Mesendoderm (in vitro differentiated cells): Measurements from ENCODE around the gene CHSY3.
A peak's percentile ranks its signal among the peaks of the same experiment; 100 is the strongest.

ENCODE experiments used
- DNase-seq: peaks from one replicate; pipeline ENCODE4 v3.0.0; 2013
- H2AK5ac ChIP-seq: 2 replicates; pipeline ENCODE4 v1.6.1; 2013; ENCODE audit warnings: low read length, inconsistent platforms
- H2BK120ac ChIP-seq: 2 replicates; pipeline ENCODE4 v1.6.1; 2013; ENCODE audit warnings: low read depth, mild to moderate bottlenecking, low read length, moderate library complexity, mixed read lengths
- H2BK15ac ChIP-seq: replicated peaks from 2 replicates; pipeline ENCODE4 v1.6.1; 2013; ENCODE audit warnings: low read depth, mild to moderate bottlenecking, moderate library complexity
- H2BK5ac ChIP-seq: 2 replicates; pipeline ENCODE4 v1.6.1; 2013; ENCODE audit warnings: low read length, inconsistent platforms
- H3K18ac ChIP-seq: 2 replicates; pipeline ENCODE4 v1.6.1; 2013; ENCODE audit warnings: mild to moderate bottlenecking, low read length, mixed read lengths
- H3K23ac ChIP-seq: one replicate; pipeline ENCODE4 v1.6.1; 2013; ENCODE audit warnings: low read length
- H3K27ac ChIP-seq: 2 replicates; pipeline ENCODE4 v1.5.1; 2013; ENCODE audit warnings: low read depth, mild to moderate bottlenecking, inconsistent platforms, low read length, moderate library complexity
- H3K27me3 ChIP-seq: 2 replicates; pipeline ENCODE4 v1.6.1; 2013; ENCODE audit warnings: low read length, control low read depth, mild to moderate bottlenecking, inconsistent platforms; ENCODE audit not compliant: insufficient read depth, poor library complexity
- H3K36me3 ChIP-seq: 2 replicates; pipeline ENCODE4 v1.6.1; 2013; ENCODE audit warnings: low read length, inconsistent platforms; ENCODE audit not compliant: control insufficient read depth, insufficient read depth
- H3K4ac ChIP-seq: one replicate; pipeline ENCODE4 v1.6.1; 2013; ENCODE audit warnings: low read depth, mild to moderate bottlenecking, low read length, moderate library complexity
- H3K4me1 ChIP-seq: 2 replicates; pipeline ENCODE4 v1.6.1; 2013; ENCODE audit warnings: low read depth, low read length, inconsistent platforms; ENCODE audit not compliant: control insufficient read depth
- H3K4me2 ChIP-seq: 2 replicates; pipeline ENCODE4 v1.6.1; 2013; ENCODE audit warnings: low read length
- H3K4me3 ChIP-seq: 2 replicates; pipeline ENCODE4 v1.5.1; 2013; ENCODE audit warnings: mild to moderate bottlenecking, low read length
- H3K56ac ChIP-seq: one replicate; pipeline ENCODE4 v1.6.1; 2013; ENCODE audit warnings: low read length
- H3K79me1 ChIP-seq: 2 replicates; pipeline ENCODE4 v1.6.1; 2013; ENCODE audit warnings: low read length, inconsistent platforms
- H3K79me2 ChIP-seq: 2 replicates; pipeline ENCODE4 v1.6.1; 2013; ENCODE audit warnings: mild to moderate bottlenecking, low read length; ENCODE audit not compliant: control insufficient read depth, insufficient read depth
- H3K9ac ChIP-seq: 2 replicates; pipeline ENCODE4 v1.6.1; 2013; ENCODE audit warnings: low read length, inconsistent platforms
- H4K5ac ChIP-seq: one replicate; pipeline ENCODE4 v1.6.1; 2013; ENCODE audit warnings: low read length
- H4K8ac ChIP-seq: one replicate; pipeline ENCODE4 v1.6.1; 2013; ENCODE audit warnings: low read depth, mild to moderate bottlenecking, control low read depth, low read length, moderate library complexity
- WGBS: extraction: QIAGEN DNeasy Blood & Tissue Kit; methylation state at CpG from one replicate; pipeline ENCODE4 v1.1.7; 2013; ENCODE audit warnings: low lambda C conversion rate, missing lambda C conversion rate; ENCODE audit not compliant: insufficient coverage; ENCODE audit errors: extremely low coverage; 5-methylcytosine and 5-hydroxymethylcytosine counted together

CHSY3 gene

GRCh38 chr5:129996896-129997295 is 92.6 kb downstream of the CHSY3 start:
- Histone ChIP-seq H3K79me2 (no peaks in the 10 kb centered on the region), H3K27me3 (no peaks in the 10 kb centered on the region), H4K5ac (no peak overlapping the region), H3K18ac (no peak overlapping the region), H3K27ac (no peak overlapping the region), H2BK5ac (no peak overlapping the region), H2BK15ac (no peak overlapping the region), H3K4me2 (no peak overlapping the region), H3K56ac (no peak overlapping the region), H3K4me1 (no peaks in the 10 kb centered on the region), H3K79me1 (no peaks in the 10 kb centered on the region), H3K4me3 (no peak overlapping the region), H3K4ac (no peak overlapping the region), H3K36me3 (no peaks in the 10 kb centered on the region), H2BK120ac (no peak overlapping the region), H2AK5ac (no peak overlapping the region), H3K23ac (no peak overlapping the region), H3K9ac (no peak overlapping the region), H4K8ac (no peak overlapping the region)
- DNase-seq, result no peak

DNA sequence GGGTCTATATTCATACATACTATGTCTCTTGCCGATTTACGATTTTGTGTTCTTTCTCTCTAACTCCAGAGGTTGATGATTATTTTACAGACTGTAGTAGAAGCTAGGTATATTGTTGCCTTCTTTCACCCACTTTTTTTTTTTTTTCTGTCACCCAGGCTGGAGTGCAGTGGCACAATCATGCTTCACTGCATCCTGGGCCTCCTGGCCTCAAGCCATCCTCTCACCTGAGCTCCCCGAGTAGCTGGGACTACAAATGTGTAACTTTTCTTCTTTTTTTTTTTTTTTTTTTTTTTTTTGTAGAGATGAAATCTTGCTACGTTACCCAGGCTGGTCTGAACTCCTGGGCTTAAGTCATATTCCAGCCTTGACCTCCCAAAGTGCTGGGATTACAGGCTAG is 96.2 kb downstream of the CHSY3 start:
- Histone ChIP-seq H3K9ac (no peak overlapping the region), H4K5ac (no peak overlapping the region), H3K4me2 (no peak overlapping the region), H3K36me3 (no peaks in the 10 kb centered on the region), H2BK5ac (no peak overlapping the region), H3K79me2 (no peaks in the 10 kb centered on the region), H3K4ac (no peak overlapping the region), H3K18ac (no peak overlapping the region), H3K4me1 (peaks cover 2% of the 10 kb centered on the region), H2BK15ac (no peak overlapping the region), H4K8ac (no peak overlapping the region), H3K23ac (no peak overlapping the region), H3K27me3 (no peaks in the 10 kb centered on the region), H3K27ac (no peak overlapping the region), H3K56ac (no peak overlapping the region), H3K4me3 (no peak overlapping the region), H3K79me1 (no peaks in the 10 kb centered on the region), H2BK120ac (no peak overlapping the region), H2AK5ac (no peak overlapping the region)
- DNase-seq, result no peak
- no CpG with 5 or more reads among the region's 4 CpGs for WGBS

- Histone ChIP-seq H2BK120ac (no peak overlapping the region), H3K27me3 (no peaks in the 10 kb centered on the region), H3K56ac (no peak overlapping the region), H4K5ac (peak overlapping the region; percentile 44), H3K4ac (no peak overlapping the region), H2BK5ac (no peak overlapping the region), H3K9ac (no peak overlapping the region), H3K4me3 (no peak overlapping the region), H3K23ac (no peak overlapping the region), H4K8ac (no peak overlapping the region), H3K4me1 (peaks cover 2% of the 10 kb centered on the region), H3K4me2 (no peak overlapping the region), H3K79me1 (no peaks in the 10 kb centered on the region), H3K36me3 (no peaks in the 10 kb centered on the region), H2AK5ac (no peak overlapping the region), H3K18ac (no peak overlapping the region), H3K79me2 (no peaks in the 10 kb centered on the region), H2BK15ac (no peak overlapping the region), H3K27ac (no peak overlapping the region)
- no peak for DNase-seq
- no CpG with 5 or more reads among the region's 3 CpGs for WGBS
Observed at GRCh38 chr5:130002183-130002582, 97.9 kb downstream of the CHSY3 start.

DNA sequence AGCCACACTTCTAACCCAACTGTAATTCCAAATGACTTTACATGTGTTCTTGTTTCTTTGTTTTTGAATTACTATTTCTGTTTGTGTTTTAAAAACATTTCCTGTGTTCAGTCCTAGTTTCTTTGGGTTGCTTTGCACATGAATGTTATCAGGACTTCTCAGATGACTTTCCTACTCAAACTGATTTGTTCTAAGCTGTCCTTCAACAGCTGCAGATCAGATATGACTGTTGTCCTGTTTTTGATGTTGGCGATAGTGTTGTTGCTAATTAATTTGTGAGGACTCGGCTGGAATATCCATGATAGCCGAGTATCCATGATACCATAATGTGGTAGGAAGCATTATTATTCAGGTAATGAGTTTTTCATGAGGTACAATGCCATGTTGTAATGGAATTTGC is 98.6 kb downstream of the CHSY3 start:
- no peak overlapping the region for H4K5ac ChIP-seq
- no peaks in the 10 kb centered on the region for H3K36me3 ChIP-seq
- no peak overlapping the region for H3K4ac ChIP-seq
- no peak overlapping the region for H2BK15ac ChIP-seq
- no peak overlapping the region for H2AK5ac ChIP-seq
- WGBS, result no CpG with 5 or more reads among the region's 3 CpGs
- no peak overlapping the region for H3K4me3 ChIP-seq
- H3K4me2 ChIP-seq, result no peak overlapping the region
- no peak for DNase-seq
- no peaks in the 10 kb centered on the region for H3K79me1 ChIP-seq
- H4K8ac ChIP-seq, result no peak overlapping the region
- H2BK5ac ChIP-seq, result no peak overlapping the region
- H3K9ac ChIP-seq, result no peak overlapping the region
- H3K79me2 ChIP-seq, result no peaks in the 10 kb centered on the region
- H3K4me1 ChIP-seq, result peaks cover 2% of the 10 kb centered on the region
- no peak overlapping the region for H3K27ac ChIP-seq
- H3K56ac ChIP-seq, result no peak overlapping the region
- no peak overlapping the region for H2BK120ac ChIP-seq
- H3K23ac ChIP-seq, result no peak overlapping the region
- no peaks in the 10 kb centered on the region for H3K27me3 ChIP-seq
- H3K18ac ChIP-seq, result no peak overlapping the region

GRCh38 chr5:130011986-130012385 is 107.7 kb downstream of the CHSY3 start:
- Histone ChIP-seq H3K79me1 (no peaks in the 10 kb centered on the region), H3K56ac (no peak overlapping the region), H3K9ac (no peak overlapping the region), H3K79me2 (no peaks in the 10 kb centered on the region), H2BK120ac (no peak overlapping the region), H2BK5ac (no peak overlapping the region), H3K4ac (no peak overlapping the region), H3K27me3 (no peaks in the 10 kb centered on the region), H2AK5ac (no peak overlapping the region), H2BK15ac (no peak overlapping the region), H4K8ac (no peak overlapping the region), H3K18ac (no peak overlapping the region), H3K4me3 (no peak overlapping the region), H3K27ac (no peak overlapping the region), H3K4me2 (no peak overlapping the region), H3K23ac (no peak overlapping the region), H3K36me3 (no peaks in the 10 kb centered on the region), H4K5ac (no peak overlapping the region), H3K4me1 (no peaks in the 10 kb centered on the region)
- no peak for DNase-seq
- no CpG with 5 or more reads among the region's 3 CpGs for WGBS

DNA sequence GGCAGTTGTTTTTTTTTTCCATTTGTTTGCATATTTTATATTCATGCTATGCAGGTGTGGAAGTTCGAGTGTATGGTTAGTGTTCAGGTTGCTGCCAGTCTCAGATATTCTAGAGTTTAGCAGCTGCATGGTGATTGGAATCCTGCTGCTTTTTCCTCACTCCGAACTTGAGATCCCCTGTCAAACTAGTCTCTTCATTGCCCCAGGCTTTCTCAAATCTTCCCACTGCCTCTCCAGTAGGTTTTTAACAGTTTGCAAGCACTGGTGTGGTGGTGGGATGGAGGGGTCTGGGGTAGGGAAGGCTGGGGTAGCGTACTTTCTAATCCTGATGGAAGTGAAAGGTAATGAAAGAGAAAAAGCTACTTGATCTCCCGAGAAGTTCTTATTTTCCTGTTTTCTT is 112.9 kb downstream of the CHSY3 start:
- H3K56ac ChIP-seq, result no peak overlapping the region
- H4K8ac ChIP-seq, result no peak overlapping the region
- no peak overlapping the region for H2BK120ac ChIP-seq
- no peak overlapping the region for H3K4ac ChIP-seq
- DNase-seq, result peak; percentile 57
- no peak overlapping the region for H3K4me2 ChIP-seq
- no peak overlapping the region for H2BK5ac ChIP-seq
- no peak overlapping the region for H3K27ac ChIP-seq
- H3K9ac ChIP-seq, result no peak overlapping the region
- H3K23ac ChIP-seq, result no peak overlapping the region
- no peak overlapping the region for H4K5ac ChIP-seq
- H3K79me2 ChIP-seq, result no peaks in the 10 kb centered on the region
- WGBS, result no CpG with 5 or more reads among the region's 4 CpGs
- H3K4me1 ChIP-seq, result peaks cover 1% of the 10 kb centered on the region
- no peaks in the 10 kb centered on the region for H3K79me1 ChIP-seq
- no peak overlapping the region for H3K4me3 ChIP-seq
- H2AK5ac ChIP-seq, result no peak overlapping the region
- H2BK15ac ChIP-seq, result no peak overlapping the region
- no peak overlapping the region for H3K18ac ChIP-seq
- H3K27me3 ChIP-seq, result no peaks in the 10 kb centered on the region
- H3K36me3 ChIP-seq, result no peaks in the 10 kb centered on the region
